SK-N-SH treated with all-trans-retinoic acid at 6 μM for 48 hours (cell line): ENCODE data around the gene ME3.

Experiments
- ATAC-seq: fragments of 200-7000 bp; cut with Tn5 transposase; 3 replicates; pipeline ENCODE4 v1.9.1; 2020; ENCODE audit warnings: mild to moderate bottlenecking, moderate library complexity
- ARNTL ChIP-seq: fragments of 450-650 bp; formaldehyde crosslinking; IDR thresholded peaks from 2 replicates; pipeline ENCODE4 v1.5.0; 2020; ENCODE audit warnings: low read depth, mild to moderate bottlenecking, moderate library complexity, borderline replicate concordance
- CSDC2 ChIP-seq: fragments of 250-450 bp; sonication (Bioruptor Pico); IDR thresholded peaks from 2 replicates; pipeline ENCODE4 v1.5.0; 2020; ENCODE audit warnings: mild to moderate bottlenecking, moderate library complexity
- ESRRG ChIP-seq: fragments of 250-450 bp; sonication (Bioruptor Pico); IDR thresholded peaks from 2 replicates; pipeline ENCODE4 v1.6.1; 2021; ENCODE audit warnings: mild to moderate bottlenecking
- GLIS3 ChIP-seq: fragments of 250-450 bp; sonication (Bioruptor Pico); IDR thresholded peaks from 2 replicates; pipeline ENCODE4 v1.5.0; 2020; ENCODE audit warnings: mild to moderate bottlenecking, moderate library complexity
- ISL1 ChIP-seq: fragments of 250-450 bp; sonication (Bioruptor Pico); IDR thresholded peaks from 2 replicates; pipeline ENCODE4 v2.1.2; 2022; ENCODE audit warnings: mild to moderate bottlenecking, moderate library complexity
- OSR1 ChIP-seq: fragments of 250-450 bp; sonication (Bioruptor Pico); IDR thresholded peaks from 2 replicates; pipeline ENCODE4 v1.8.0; 2022; ENCODE audit warnings: moderate library complexity, mild to moderate bottlenecking, inconsistent platforms
- PPARA ChIP-seq: fragments of 250-450 bp; sonication (Bioruptor Pico); IDR thresholded peaks from 2 replicates; pipeline ENCODE4 v1.5.0; 2020; ENCODE audit warnings: mild to moderate bottlenecking, borderline replicate concordance
- RARB ChIP-seq: fragments of 250-450 bp; sonication (Bioruptor Pico); IDR thresholded peaks from 2 replicates; pipeline ENCODE4 v1.8.0; 2021; ENCODE audit warnings: mild to moderate bottlenecking, moderate library complexity
- SNAI2 ChIP-seq: fragments of 250-450 bp; sonication (Bioruptor Pico); IDR thresholded peaks from 2 replicates; pipeline ENCODE4 v1.5.0; 2020; ENCODE audit warnings: mild to moderate bottlenecking, moderate library complexity
- TOX ChIP-seq: fragments of 250-450 bp; sonication (Bioruptor Pico); IDR thresholded peaks from 2 replicates; pipeline ENCODE4 v1.8.0; 2021; ENCODE audit warnings: mild to moderate bottlenecking, moderate library complexity, borderline replicate concordance
- ZC3H10 ChIP-seq: fragments of 250-450 bp; sonication (Bioruptor Pico); IDR thresholded peaks from 2 replicates; pipeline ENCODE4 v1.5.1; 2021; ENCODE audit warnings: mild to moderate bottlenecking, moderate library complexity
- ZFP3 ChIP-seq: fragments of 250-450 bp; sonication (Bioruptor Pico); IDR thresholded peaks from 2 replicates; pipeline ENCODE4 v1.5.0; 2020; ENCODE audit warnings: mild to moderate bottlenecking, moderate library complexity
- ZFP30 ChIP-seq: fragments of 450-650 bp; formaldehyde crosslinking; IDR thresholded peaks from 2 replicates; pipeline ENCODE4 v1.5.0; 2022; ENCODE audit warnings: mild to moderate bottlenecking, moderate library complexity
- ZNF565 ChIP-seq: fragments of 450-650 bp; formaldehyde crosslinking; conservative IDR thresholded peaks from 2 replicates; pipeline ENCODE4 v1.5.0; 2020; ENCODE audit warnings: low read depth, mild to moderate bottlenecking, moderate library complexity
- ZNF70 ChIP-seq: fragments of 450-650 bp; formaldehyde crosslinking; IDR thresholded peaks from 2 replicates; pipeline ENCODE4 v1.5.0; 2020; ENCODE audit warnings: mild to moderate bottlenecking, moderate library complexity
- ZNF8 ChIP-seq: fragments of 450-650 bp; formaldehyde crosslinking; IDR thresholded peaks from 2 replicates; pipeline ENCODE4 v1.5.0; 2020; ENCODE audit warnings: mild to moderate bottlenecking, moderate library complexity
- TF ChIP-seq, protein P1 (sequence below): fragments of 250-450 bp; sonication (Bioruptor Pico); IDR thresholded peaks from 2 replicates; pipeline ENCODE4 v1.5.0; 2020; ENCODE audit warnings: mild to moderate bottlenecking, moderate library complexity
- TF ChIP-seq, protein P2 (sequence below): fragments of 250-450 bp; sonication (Bioruptor Pico); IDR thresholded peaks from 2 replicates; pipeline ENCODE4 v1.5.1; 2021; ENCODE audit warnings: mild to moderate bottlenecking, moderate library complexity
- TF ChIP-seq, protein P3 (sequence below): fragments of 250-450 bp; sonication (Bioruptor Pico); IDR thresholded peaks from 2 replicates; pipeline ENCODE4 v1.8.0; 2021; ENCODE audit warnings: low read depth, mild to moderate bottlenecking, moderate library complexity, borderline replicate concordance
- TF ChIP-seq, protein P4 (sequence below): fragments of 250-450 bp; sonication (Bioruptor Pico); IDR thresholded peaks from 2 replicates; pipeline ENCODE4 v1.5.1; 2020; ENCODE audit warnings: low read depth, mild to moderate bottlenecking, moderate library complexity

The ME3 gene

DNA sequence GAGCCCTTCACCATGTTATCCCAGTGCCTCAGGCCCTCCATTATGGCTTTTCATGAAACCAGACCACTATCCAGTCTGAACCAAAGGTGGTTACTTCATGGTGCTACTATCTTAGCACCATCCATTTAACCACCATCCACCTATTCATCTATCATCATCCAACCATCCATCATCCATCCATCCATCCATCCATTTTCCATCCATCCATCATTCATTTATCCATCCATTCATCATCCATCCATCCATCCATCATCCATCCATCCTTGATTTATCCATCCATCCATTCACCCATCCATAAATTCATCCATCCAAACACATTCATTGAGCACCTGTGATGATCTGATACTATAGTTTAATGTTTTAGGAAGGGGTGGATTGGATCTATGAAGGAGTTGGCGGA is 204.2 kb downstream of the ME3 start:
- no peak for ATAC-seq
- TF ChIP-seq PPARA (CRISPR knock-in tag) (no peak), SNAI2 (CRISPR knock-in tag) (no peak), ZNF8 (CRISPR knock-in tag) (no peak), ZNF70 (CRISPR knock-in tag) (no peak)
- TF ChIP-seq, protein P1, sequence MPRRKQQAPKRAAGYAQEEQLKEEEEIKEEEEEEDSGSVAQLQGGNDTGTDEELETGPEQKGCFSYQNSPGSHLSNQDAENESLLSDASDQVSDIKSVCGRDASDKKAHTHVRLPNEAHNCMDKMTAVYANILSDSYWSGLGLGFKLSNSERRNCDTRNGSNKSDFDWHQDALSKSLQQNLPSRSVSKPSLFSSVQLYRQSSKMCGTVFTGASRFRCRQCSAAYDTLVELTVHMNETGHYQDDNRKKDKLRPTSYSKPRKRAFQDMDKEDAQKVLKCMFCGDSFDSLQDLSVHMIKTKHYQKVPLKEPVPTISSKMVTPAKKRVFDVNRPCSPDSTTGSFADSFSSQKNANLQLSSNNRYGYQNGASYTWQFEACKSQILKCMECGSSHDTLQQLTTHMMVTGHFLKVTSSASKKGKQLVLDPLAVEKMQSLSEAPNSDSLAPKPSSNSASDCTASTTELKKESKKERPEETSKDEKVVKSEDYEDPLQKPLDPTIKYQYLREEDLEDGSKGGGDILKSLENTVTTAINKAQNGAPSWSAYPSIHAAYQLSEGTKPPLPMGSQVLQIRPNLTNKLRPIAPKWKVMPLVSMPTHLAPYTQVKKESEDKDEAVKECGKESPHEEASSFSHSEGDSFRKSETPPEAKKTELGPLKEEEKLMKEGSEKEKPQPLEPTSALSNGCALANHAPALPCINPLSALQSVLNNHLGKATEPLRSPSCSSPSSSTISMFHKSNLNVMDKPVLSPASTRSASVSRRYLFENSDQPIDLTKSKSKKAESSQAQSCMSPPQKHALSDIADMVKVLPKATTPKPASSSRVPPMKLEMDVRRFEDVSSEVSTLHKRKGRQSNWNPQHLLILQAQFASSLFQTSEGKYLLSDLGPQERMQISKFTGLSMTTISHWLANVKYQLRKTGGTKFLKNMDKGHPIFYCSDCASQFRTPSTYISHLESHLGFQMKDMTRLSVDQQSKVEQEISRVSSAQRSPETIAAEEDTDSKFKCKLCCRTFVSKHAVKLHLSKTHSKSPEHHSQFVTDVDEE (CRISPR knock-in tag), result no peak
- TF ChIP-seq, protein P2, sequence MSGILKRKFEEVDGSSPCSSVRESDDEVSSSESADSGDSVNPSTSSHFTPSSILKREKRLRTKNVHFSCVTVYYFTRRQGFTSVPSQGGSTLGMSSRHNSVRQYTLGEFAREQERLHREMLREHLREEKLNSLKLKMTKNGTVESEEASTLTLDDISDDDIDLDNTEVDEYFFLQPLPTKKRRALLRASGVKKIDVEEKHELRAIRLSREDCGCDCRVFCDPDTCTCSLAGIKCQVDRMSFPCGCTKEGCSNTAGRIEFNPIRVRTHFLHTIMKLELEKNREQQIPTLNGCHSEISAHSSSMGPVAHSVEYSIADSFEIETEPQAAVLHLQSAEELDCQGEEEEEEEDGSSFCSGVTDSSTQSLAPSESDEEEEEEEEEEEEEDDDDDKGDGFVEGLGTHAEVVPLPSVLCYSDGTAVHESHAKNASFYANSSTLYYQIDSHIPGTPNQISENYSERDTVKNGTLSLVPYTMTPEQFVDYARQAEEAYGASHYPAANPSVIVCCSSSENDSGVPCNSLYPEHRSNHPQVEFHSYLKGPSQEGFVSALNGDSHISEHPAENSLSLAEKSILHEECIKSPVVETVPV, result no peak

DNA sequence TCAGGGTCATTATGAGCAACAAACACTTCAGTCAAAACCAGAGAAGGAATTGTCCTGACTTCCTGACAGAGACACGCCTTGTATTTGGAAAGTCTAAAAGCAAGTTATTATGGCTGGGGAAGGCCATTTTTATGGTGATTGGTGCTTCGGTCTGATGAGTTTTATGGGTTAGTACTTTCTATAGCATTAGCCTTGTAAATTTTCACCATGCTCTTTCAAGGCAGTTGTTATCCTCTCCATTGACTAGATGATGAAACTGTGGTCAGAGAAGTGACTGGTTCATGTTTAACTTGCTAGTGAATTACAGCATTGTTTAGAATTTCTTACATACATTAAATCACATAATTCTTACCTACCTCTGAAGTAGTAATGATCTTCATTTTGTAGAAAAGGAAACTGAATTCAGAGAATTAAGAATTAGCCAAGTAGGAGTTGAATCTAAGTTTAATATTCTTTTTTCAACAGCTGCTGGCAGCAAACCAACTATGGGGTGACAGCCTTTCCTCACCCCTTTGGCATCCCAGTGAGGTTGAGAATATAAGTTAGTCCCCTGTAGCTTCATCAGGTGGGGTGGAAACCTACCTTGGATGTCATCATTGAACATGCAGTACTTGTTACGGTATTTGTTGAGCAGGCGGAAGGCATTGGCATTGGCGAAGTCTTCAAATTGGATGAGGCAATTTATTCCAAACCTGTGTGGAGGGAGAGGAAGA is 207.8 kb downstream of the ME3 start:
- no peak for ATAC-seq
- TF ChIP-seq ARNTL (CRISPR knock-in tag) (no peak), GLIS3 (no peak), ZNF70 (CRISPR knock-in tag) (no peak)

DNA sequence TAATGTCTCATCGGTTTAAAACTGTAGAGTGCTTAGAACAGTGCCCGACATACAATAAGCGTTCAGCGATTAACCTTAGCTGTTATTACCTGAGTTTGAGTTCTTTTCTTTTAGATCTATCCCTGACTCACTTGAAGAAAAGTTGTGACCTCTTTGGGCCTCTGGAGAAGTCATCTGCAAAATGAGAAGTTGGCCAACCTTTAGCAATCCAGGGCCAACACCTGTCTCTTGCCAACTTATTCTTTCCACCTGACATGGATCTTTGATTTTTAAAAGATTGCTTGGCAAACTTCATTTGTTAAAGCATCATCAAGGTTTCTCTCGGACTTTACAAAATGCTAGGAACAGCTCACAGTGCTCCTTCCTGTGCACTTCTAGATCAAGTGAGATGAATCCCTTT is 208.5 kb downstream of the ME3 start:
- no peak for ATAC-seq
- TF ChIP-seq SNAI2 (CRISPR knock-in tag) (no peak), GLIS3 (no peak), RARB (CRISPR knock-in tag) (no peak), OSR1 (CRISPR knock-in tag) (no peak), ISL1 (CRISPR knock-in tag) (no peak), CSDC2 (CRISPR knock-in tag) (no peak), ARNTL (CRISPR knock-in tag) (no peak), ZNF565 (CRISPR knock-in tag) (no peak), ZFP3 (CRISPR knock-in tag) (no peak), ZFP30 (CRISPR knock-in tag) (no peak), ESRRG (CRISPR knock-in tag) (no peak), ZNF8 (CRISPR knock-in tag) (no peak), TOX (no peak)
- TF ChIP-seq, protein P3, sequence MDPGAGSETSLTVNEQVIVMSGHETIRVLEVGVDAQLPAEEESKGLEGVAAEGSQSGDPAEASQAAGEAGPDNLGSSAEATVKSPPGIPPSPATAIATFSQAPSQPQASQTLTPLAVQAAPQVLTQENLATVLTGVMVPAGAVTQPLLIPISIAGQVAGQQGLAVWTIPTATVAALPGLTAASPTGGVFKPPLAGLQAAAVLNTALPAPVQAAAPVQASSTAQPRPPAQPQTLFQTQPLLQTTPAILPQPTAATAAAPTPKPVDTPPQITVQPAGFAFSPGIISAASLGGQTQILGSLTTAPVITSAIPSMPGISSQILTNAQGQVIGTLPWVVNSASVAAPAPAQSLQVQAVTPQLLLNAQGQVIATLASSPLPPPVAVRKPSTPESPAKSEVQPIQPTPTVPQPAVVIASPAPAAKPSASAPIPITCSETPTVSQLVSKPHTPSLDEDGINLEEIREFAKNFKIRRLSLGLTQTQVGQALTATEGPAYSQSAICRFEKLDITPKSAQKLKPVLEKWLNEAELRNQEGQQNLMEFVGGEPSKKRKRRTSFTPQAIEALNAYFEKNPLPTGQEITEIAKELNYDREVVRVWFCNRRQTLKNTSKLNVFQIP (CRISPR knock-in tag), result no peak
- TF ChIP-seq, protein P2, result no peak

DNA sequence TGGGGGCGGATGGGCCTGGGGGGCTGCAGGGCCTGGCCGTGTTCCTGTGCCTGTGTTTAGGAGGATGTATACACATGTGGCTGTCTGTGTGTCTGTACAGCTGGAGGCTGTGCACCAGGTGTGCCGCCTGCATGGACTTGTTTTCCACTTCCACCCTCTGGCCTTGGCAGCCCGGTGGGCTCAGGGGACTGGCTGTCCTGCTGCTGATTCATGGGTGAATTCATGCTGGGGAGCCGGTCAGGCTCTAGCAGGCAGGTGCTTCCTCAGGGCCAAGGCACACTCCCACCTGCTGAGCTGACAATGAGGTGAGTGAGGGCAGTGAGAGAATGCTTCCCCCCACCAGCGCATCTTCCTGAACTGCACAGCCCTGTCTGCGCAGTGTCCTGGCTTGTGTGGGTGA is 209.3 kb downstream of the ME3 start:
- no peak for ATAC-seq
- TF ChIP-seq, protein P4, sequence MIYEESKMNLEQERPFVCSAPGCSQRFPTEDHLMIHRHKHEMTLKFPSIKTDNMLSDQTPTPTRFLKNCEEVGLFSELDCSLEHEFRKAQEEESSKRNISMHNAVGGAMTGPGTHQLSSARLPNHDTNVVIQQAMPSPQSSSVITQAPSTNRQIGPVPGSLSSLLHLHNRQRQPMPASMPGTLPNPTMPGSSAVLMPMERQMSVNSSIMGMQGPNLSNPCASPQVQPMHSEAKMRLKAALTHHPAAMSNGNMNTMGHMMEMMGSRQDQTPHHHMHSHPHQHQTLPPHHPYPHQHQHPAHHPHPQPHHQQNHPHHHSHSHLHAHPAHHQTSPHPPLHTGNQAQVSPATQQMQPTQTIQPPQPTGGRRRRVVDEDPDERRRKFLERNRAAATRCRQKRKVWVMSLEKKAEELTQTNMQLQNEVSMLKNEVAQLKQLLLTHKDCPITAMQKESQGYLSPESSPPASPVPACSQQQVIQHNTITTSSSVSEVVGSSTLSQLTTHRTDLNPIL (CRISPR knock-in tag), result no peak
- TF ChIP-seq ZFP3 (CRISPR knock-in tag) (no peak), RARB (CRISPR knock-in tag) (no peak), GLIS3 (no peak), ARNTL (CRISPR knock-in tag) (no peak), CSDC2 (CRISPR knock-in tag) (no peak), ZNF565 (CRISPR knock-in tag) (no peak), ZNF70 (CRISPR knock-in tag) (no peak), TOX (no peak), ZFP30 (CRISPR knock-in tag) (no peak), ZC3H10 (CRISPR knock-in tag) (no peak)
- TF ChIP-seq, protein P3 (CRISPR knock-in tag), result no peak
- TF ChIP-seq, protein P1 (CRISPR knock-in tag), result no peak
